ENCODE measurements around the gene LCE1D.

LCE1D gene

DNA sequence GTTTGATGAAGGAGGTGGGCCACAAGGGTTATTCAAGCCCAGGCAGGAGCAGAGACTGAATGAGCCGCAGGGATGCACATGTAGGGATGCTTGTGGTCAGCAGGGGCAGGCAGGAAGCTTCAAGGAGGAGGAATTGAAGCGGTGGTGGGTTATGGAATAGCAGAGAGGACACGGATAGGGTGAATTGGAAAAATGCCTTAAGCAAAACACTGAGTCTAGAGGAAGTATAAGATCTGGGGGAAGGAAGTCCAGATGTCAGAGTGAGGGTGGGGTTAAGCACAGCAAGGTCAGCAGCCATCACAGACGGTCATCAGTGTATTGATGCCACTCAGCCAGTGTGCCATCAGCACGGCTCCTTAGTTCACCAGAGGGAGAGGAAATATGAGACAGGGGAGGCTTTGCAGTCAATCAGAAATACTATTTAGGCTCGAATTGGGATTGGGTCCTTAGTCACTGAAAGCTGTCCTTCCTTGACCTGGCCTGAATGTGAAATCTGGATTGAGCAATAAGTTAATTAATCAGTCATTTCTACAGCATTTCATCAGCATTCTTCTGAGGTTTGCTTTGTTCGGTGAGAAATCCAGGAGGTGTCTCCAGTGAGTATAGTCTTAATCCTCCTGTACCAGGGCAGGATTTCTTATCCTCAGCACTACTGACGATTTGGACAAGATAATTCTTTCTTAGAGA is 27.5 kb upstream of the LCE1D start:
- Histone ChIP-seq H3K4me1 (ENCODE audit: control insufficient read depth, insufficient read depth, low read length) (no peaks in the 10 kb centered on the region), H3K9me3 (ENCODE audit: control insufficient read depth, low read length) (peaks cover 13% of the 10 kb centered on the region), H3K4me3 (ENCODE audit: insufficient read depth, low read depth, low read length) (no peak overlapping the region), H3K27ac (ENCODE audit: insufficient read depth, low read depth, low read length, poor library complexity, severe bottlenecking) (no peak overlapping the region), H3K27me3 (ENCODE audit: control insufficient read depth, insufficient read depth, low read length, poor library complexity, severe bottlenecking) (no peaks in the 10 kb centered on the region), H3K36me3 (ENCODE audit: control insufficient read depth, insufficient read depth, low read length) (no peaks in the 10 kb centered on the region)
- WGBS, 2 experiments: 52 to 54% methylated on average over 8 of the region's 8 CpGs

GRCh38 chr1:152770411-152770810 is 26.1 kb upstream of the LCE1D start:
- peaks cover 10% of the 10 kb centered on the region for H3K9me3 ChIP-seq (ENCODE audit: control insufficient read depth, low read length)
- WGBS, 2 experiments: 38% methylated on average over 1 of the region's 1 CpG; no CpG with 5 or more reads in 1 of the 2 experiments
- no peaks in the 10 kb centered on the region for H3K36me3 ChIP-seq (ENCODE audit: control insufficient read depth, insufficient read depth, low read length)
- no peaks in the 10 kb centered on the region for H3K4me1 ChIP-seq (ENCODE audit: control insufficient read depth, insufficient read depth, low read length)
- H3K27me3 ChIP-seq (ENCODE audit: control insufficient read depth, insufficient read depth, low read length, poor library complexity, severe bottlenecking): no peaks in the 10 kb centered on the region
- H3K27ac ChIP-seq (ENCODE audit: insufficient read depth, low read depth, low read length, poor library complexity, severe bottlenecking): no peak overlapping the region
- H3K4me3 ChIP-seq (ENCODE audit: insufficient read depth, low read depth, low read length): no peak overlapping the region

DNA sequence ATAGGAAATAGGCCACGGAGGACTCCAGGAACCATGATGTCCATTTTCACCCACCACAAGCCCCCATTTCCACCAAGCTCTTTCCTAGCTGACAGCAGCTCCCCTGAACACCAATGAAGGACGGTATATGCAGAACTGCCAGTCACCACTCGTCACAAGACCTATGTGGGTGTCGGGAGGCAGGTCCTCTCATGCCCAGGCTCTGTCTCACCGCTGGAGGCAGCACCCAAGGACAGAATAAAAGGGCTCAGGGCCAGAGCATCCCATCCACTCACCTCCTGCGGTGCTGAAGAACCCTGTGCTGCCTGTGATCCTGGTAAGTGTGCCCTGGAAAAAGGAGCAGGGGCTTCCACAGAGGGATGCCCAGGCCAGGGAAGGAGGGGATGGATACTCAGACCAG is 21.6 kb upstream of the LCE1D start, which contains the start of gene LCE1F:
Gene LCE1F (plus strand): TSS at position 266 of the 400 bp plus-strand sequence. CDS start 1,232 bp downstream, outside the sequence.
- Histone ChIP-seq H3K4me1 (ENCODE audit: control insufficient read depth, insufficient read depth, low read length) (no peaks in the 10 kb centered on the region), H3K36me3 (ENCODE audit: control insufficient read depth, insufficient read depth, low read length) (no peaks in the 10 kb centered on the region), H3K9me3 (ENCODE audit: control insufficient read depth, low read length) (peaks cover 11% of the 10 kb centered on the region), H3K27ac (ENCODE audit: insufficient read depth, low read depth, low read length, poor library complexity, severe bottlenecking) (no peak within 1 kb of the TSS), H3K27me3 (ENCODE audit: control insufficient read depth, insufficient read depth, low read length, poor library complexity, severe bottlenecking) (no peaks in the 10 kb centered on the region), H3K4me3 (ENCODE audit: insufficient read depth, low read depth, low read length) (no peak within 1 kb of the TSS)
- WGBS, 2 experiments: 46 to 51% methylated on average over 6 of the region's 6 CpGs

- H3K4me1 ChIP-seq (ENCODE audit: control insufficient read depth, insufficient read depth, low read length): no peaks in the 10 kb centered on the region
- H3K27ac ChIP-seq (ENCODE audit: insufficient read depth, low read depth, low read length, poor library complexity, severe bottlenecking): no peak overlapping the region
- no peaks in the 10 kb centered on the region for H3K27me3 ChIP-seq (ENCODE audit: control insufficient read depth, insufficient read depth, low read length, poor library complexity, severe bottlenecking)
- peaks cover 13% of the 10 kb centered on the region for H3K9me3 ChIP-seq (ENCODE audit: control insufficient read depth, low read length)
- no peak overlapping the region for H3K4me3 ChIP-seq (ENCODE audit: insufficient read depth, low read depth, low read length)
- WGBS, 2 experiments: 78 to 81% methylated on average over 11 of the region's 11 CpGs
- no peaks in the 10 kb centered on the region for H3K36me3 ChIP-seq (ENCODE audit: control insufficient read depth, insufficient read depth, low read length)
Measured at GRCh38 chr1:152776361-152776760, 20.2 kb upstream of the LCE1D start.

DNA sequence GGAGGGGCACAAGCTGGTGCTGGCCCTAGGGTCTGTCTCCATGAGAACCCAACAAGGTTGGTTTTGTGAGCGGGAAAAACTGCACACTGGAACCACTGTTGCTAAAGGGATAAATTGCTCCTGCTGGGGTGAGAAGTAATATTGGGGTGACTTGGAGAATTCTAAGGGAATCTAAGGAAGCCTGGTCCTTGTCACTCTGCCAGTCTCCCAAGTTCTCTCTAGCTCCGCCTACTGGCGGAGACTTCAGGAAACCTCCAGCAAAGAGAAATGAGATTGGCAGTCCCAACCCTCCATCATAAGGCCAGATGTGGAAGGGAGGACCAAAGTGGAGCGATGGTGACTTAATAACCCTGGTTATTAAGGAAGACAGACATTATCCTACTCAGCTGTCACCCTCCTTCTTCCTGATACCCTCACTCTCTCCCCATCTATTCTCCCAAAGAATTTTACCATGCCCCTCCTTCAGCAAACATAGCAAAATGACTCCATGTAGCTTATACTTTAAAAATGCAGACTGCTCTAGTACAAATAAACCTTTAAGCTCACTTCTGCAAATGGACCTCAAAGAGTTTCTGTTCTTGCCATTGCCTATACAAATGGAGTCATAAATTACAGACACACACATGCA is 18.9 kb upstream of the LCE1D start:
- H3K4me3 ChIP-seq (ENCODE audit: insufficient read depth, low read depth, low read length): no peak overlapping the region
- no peaks in the 10 kb centered on the region for H3K36me3 ChIP-seq (ENCODE audit: control insufficient read depth, insufficient read depth, low read length)
- H3K27ac ChIP-seq (ENCODE audit: insufficient read depth, low read depth, low read length, poor library complexity, severe bottlenecking): no peak overlapping the region
- WGBS, 2 experiments: 66 to 83% methylated on average over 4 of the region's 4 CpGs
- H3K9me3 ChIP-seq (ENCODE audit: control insufficient read depth, low read length): peaks cover 13% of the 10 kb centered on the region
- H3K27me3 ChIP-seq (ENCODE audit: control insufficient read depth, insufficient read depth, low read length, poor library complexity, severe bottlenecking): no peaks in the 10 kb centered on the region
- H3K4me1 ChIP-seq (ENCODE audit: control insufficient read depth, insufficient read depth, low read length): no peaks in the 10 kb centered on the region

GRCh38 chr1:152783095-152783494 is 13.4 kb upstream of the LCE1D start:
- Histone ChIP-seq H3K4me1 (ENCODE audit: control insufficient read depth, insufficient read depth, low read length) (no peaks in the 10 kb centered on the region), H3K9me3 (ENCODE audit: control insufficient read depth, low read length) (peaks cover 15% of the 10 kb centered on the region), H3K36me3 (ENCODE audit: control insufficient read depth, insufficient read depth, low read length) (no peaks in the 10 kb centered on the region), H3K27ac (ENCODE audit: insufficient read depth, low read depth, low read length, poor library complexity, severe bottlenecking) (no peak overlapping the region), H3K4me3 (ENCODE audit: insufficient read depth, low read depth, low read length) (no peak overlapping the region), H3K27me3 (ENCODE audit: control insufficient read depth, insufficient read depth, low read length, poor library complexity, severe bottlenecking) (no peaks in the 10 kb centered on the region)
- WGBS, 2 experiments: 62 to 79% methylated on average over 2 of the region's 2 CpGs

DNA sequence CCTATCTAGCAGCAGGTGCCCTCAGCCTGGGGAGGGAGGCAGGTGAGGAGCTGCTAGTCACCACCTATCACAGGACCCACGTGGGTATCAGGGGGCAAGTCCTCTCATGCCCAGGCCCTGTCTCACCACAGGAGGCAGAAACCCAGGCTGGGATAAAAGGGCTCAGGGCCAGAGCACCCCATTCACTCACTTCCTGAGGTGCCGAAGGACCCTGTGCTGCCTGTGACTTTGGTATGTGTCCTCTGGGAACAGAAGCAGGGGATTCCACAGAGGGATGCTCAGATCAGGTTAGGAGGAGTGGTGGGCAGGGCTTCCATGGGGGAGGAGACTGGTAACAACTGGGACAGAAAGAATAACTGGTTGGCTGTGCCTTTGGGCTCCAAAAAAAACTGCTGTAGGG is 10.4 kb upstream of the LCE1D start, which contains the start of gene LCE1E:
Gene LCE1E (plus strand): TSS at position 181 of the 400 bp plus-strand sequence. CDS start 1,043 bp downstream, outside the sequence.
- 44 to 48% methylated on average over 2 of the region's 2 CpGs for WGBS, 2 experiments
- Histone ChIP-seq H3K4me1 (ENCODE audit: control insufficient read depth, insufficient read depth, low read length) (no peaks in the 10 kb centered on the region), H3K36me3 (ENCODE audit: control insufficient read depth, insufficient read depth, low read length) (no peaks in the 10 kb centered on the region), H3K27ac (ENCODE audit: insufficient read depth, low read depth, low read length, poor library complexity, severe bottlenecking) (no peak within 1 kb of the TSS), H3K4me3 (ENCODE audit: insufficient read depth, low read depth, low read length) (no peak within 1 kb of the TSS), H3K9me3 (ENCODE audit: control insufficient read depth, low read length) (peaks cover 7% of the 10 kb centered on the region), H3K27me3 (ENCODE audit: control insufficient read depth, insufficient read depth, low read length, poor library complexity, severe bottlenecking) (no peaks in the 10 kb centered on the region)

- 54 to 61% methylated on average over 4 of the region's 4 CpGs for WGBS, 2 experiments
- H3K27me3 ChIP-seq (ENCODE audit: control insufficient read depth, insufficient read depth, low read length, poor library complexity, severe bottlenecking): no peaks in the 10 kb centered on the region
- H3K27ac ChIP-seq (ENCODE audit: insufficient read depth, low read depth, low read length, poor library complexity, severe bottlenecking): no peak overlapping the region
- H3K4me3 ChIP-seq (ENCODE audit: insufficient read depth, low read depth, low read length): no peak overlapping the region
- H3K4me1 ChIP-seq (ENCODE audit: control insufficient read depth, insufficient read depth, low read length): no peaks in the 10 kb centered on the region
- peaks cover 4% of the 10 kb centered on the region for H3K9me3 ChIP-seq (ENCODE audit: control insufficient read depth, low read length)
- H3K36me3 ChIP-seq (ENCODE audit: control insufficient read depth, insufficient read depth, low read length): no peaks in the 10 kb centered on the region
Measured at GRCh38 chr1:152795686-152796085, 835 bp upstream of the LCE1D start.

GRCh38 chr1:152801333-152801732 is 4.8 kb downstream of the LCE1D start:
- Histone ChIP-seq H3K4me1 (ENCODE audit: control insufficient read depth, insufficient read depth, low read length) (no peaks in the 10 kb centered on the region), H3K27ac (ENCODE audit: insufficient read depth, low read depth, low read length, poor library complexity, severe bottlenecking) (no peak overlapping the region), H3K36me3 (ENCODE audit: control insufficient read depth, insufficient read depth, low read length) (no peaks in the 10 kb centered on the region), H3K9me3 (ENCODE audit: control insufficient read depth, low read length) (peaks cover 7% of the 10 kb centered on the region), H3K27me3 (ENCODE audit: control insufficient read depth, insufficient read depth, low read length, poor library complexity, severe bottlenecking) (no peaks in the 10 kb centered on the region), H3K4me3 (ENCODE audit: insufficient read depth, low read depth, low read length) (no peak overlapping the region)
- 64 to 79% methylated on average over 1 of the region's 1 CpG for WGBS, 2 experiments

GRCh38 chr1:152806576-152806975 is 10.1 kb downstream of the LCE1D start, which contains the start of gene LCE1C:
LCE1C (minus strand) TSS chr1:152806651; CDS start chr1:152805478, 1,173 bp downstream.
- Histone ChIP-seq H3K36me3 (ENCODE audit: control insufficient read depth, insufficient read depth, low read length) (no peaks in the 10 kb centered on the region), H3K4me3 (ENCODE audit: insufficient read depth, low read depth, low read length) (no peak within 1 kb of the TSS), H3K27me3 (ENCODE audit: control insufficient read depth, insufficient read depth, low read length, poor library complexity, severe bottlenecking) (no peaks in the 10 kb centered on the region), H3K27ac (ENCODE audit: insufficient read depth, low read depth, low read length, poor library complexity, severe bottlenecking) (no peak within 1 kb of the TSS), H3K9me3 (ENCODE audit: control insufficient read depth, low read length) (peaks cover 9% of the 10 kb centered on the region), H3K4me1 (ENCODE audit: control insufficient read depth, insufficient read depth, low read length) (no peaks in the 10 kb centered on the region)
- 45 to 56% methylated on average over 3 of the region's 3 CpGs for WGBS, 2 experiments

All from ectodermal cell (in vitro differentiated cells).